IMR-90 (cell line): ENCODE results near the gene GNPTG. TPM values are rescaled to one million over a fixed set of nuclear protein-coding genes. Genes with fewer than 3 reads are reported as not detected.
A peak's percentile ranks its signal among the peaks of the same experiment; 100 is the strongest.

Source experiments
- ATAC-seq: fragments of 200-7000 bp; cut with Tn5 transposase; 2 replicates; pipeline ENCODE4 v1.9.1; 2020; ENCODE audit warnings: low read depth, mild to moderate bottlenecking, moderate library complexity
- BruUV-seq: library from RNA; stranded (reverse); fragments of 400-500 nt; replicated peaks from 2 replicates; lab custom pipeline; 2021; lab: Mats Ljungman, UMichigan
- CTCF ChIA-PET: fragments of 300-600 bp; formaldehyde crosslinking; extraction: SDS; loops from one replicate; lab custom pipeline; 2021; ENCODE audit warnings: antibody characterized with exemption; lab: Yijun Ruan, JAX
- POLR2A ChIA-PET: fragments of 300-600 bp; sonication (Branson Sonifier 250); formaldehyde crosslinking; loops from one replicate; lab custom pipeline; 2022; ENCODE audit warnings: antibody characterized with exemption; ENCODE audit not compliant: unreplicated experiment; lab: Charles Lee
- DNase-seq: peaks from one replicate; pipeline ENCODE4 v3.0.0; 2013
- H2AFZ ChIP-seq: replicated peaks from 2 replicates; pipeline ENCODE3; 2013; ENCODE audit warnings: low read length, mild to moderate bottlenecking; ENCODE audit not compliant: poor library complexity
- H2AK5ac ChIP-seq: 2 replicates; pipeline ENCODE4 v1.6.1; 2013; ENCODE audit warnings: low read depth, low read length, inconsistent platforms
- H2AK9ac ChIP-seq: replicated peaks from 2 replicates; pipeline ENCODE3; 2013; ENCODE audit warnings: mild to moderate bottlenecking, low read depth, low read length, moderate library complexity; ENCODE audit not compliant: poor library complexity
- H2BK120ac ChIP-seq: 2 replicates; pipeline ENCODE4 v1.6.1; 2013; ENCODE audit warnings: low read depth, low read length, inconsistent platforms
- H2BK15ac ChIP-seq: 3 replicates; pipeline ENCODE4 v1.6.1; 2013; ENCODE audit warnings: low read depth, low read length, inconsistent platforms
- H2BK20ac ChIP-seq: 2 replicates; pipeline ENCODE4 v1.6.1; 2013; ENCODE audit warnings: low read depth, mild to moderate bottlenecking, inconsistent platforms, low read length, moderate library complexity
- H2BK5ac ChIP-seq: 2 replicates; pipeline ENCODE4 v1.6.1; 2013; ENCODE audit warnings: mild to moderate bottlenecking, low read depth, low read length, inconsistent platforms; ENCODE audit not compliant: poor library complexity, severe bottlenecking
- H3K14ac ChIP-seq: replicated peaks from 2 replicates; pipeline ENCODE4 v1.6.1; 2013; ENCODE audit warnings: low read depth, low read length, inconsistent platforms
- H3K18ac ChIP-seq: 2 replicates; pipeline ENCODE4 v1.6.1; 2013; ENCODE audit warnings: low read depth, low read length, control low read depth
- H3K23ac ChIP-seq: 2 replicates; pipeline ENCODE4 v1.6.1; 2013; ENCODE audit warnings: low read depth, low read length, inconsistent platforms
- H3K27ac ChIP-seq: 2 replicates; pipeline ENCODE4 v1.5.1; 2013; ENCODE audit warnings: mild to moderate bottlenecking, control low read depth, low read length; ENCODE audit not compliant: insufficient read depth
- H3K27me3 ChIP-seq: 2 replicates; pipeline ENCODE4 v1.6.1; 2013; ENCODE audit warnings: low read length; ENCODE audit not compliant: control insufficient read depth, insufficient read depth
- H3K36me3 ChIP-seq: 2 replicates; pipeline ENCODE4 v1.6.1; 2013; ENCODE audit warnings: low read length, mixed read lengths; ENCODE audit not compliant: control insufficient read depth, insufficient read depth
- H3K4ac ChIP-seq: 2 replicates; pipeline ENCODE4 v1.6.1; 2013; ENCODE audit warnings: low read depth, low read length, inconsistent platforms
- H3K4me1 ChIP-seq: 2 replicates; pipeline ENCODE4 v1.6.1; 2013; ENCODE audit warnings: low read length, mixed read lengths; ENCODE audit not compliant: control insufficient read depth, insufficient read depth
- H3K4me2 ChIP-seq: 2 replicates; pipeline ENCODE4 v1.6.1; 2013; ENCODE audit warnings: low read depth, mild to moderate bottlenecking, control low read depth, low read length, moderate library complexity
- H3K4me3 ChIP-seq: 2 replicates; pipeline ENCODE4 v1.5.1; 2013; ENCODE audit warnings: low read depth, mild to moderate bottlenecking, control low read depth, low read length, moderate library complexity; ENCODE audit not compliant: insufficient read depth
- H3K56ac ChIP-seq: 2 replicates; pipeline ENCODE4 v1.6.1; 2013; ENCODE audit warnings: low read length, inconsistent platforms; ENCODE audit not compliant: insufficient read depth; ENCODE audit errors: extremely low read depth
- H3K79me1 ChIP-seq, 2 experiments: 2 replicates each; pipeline ENCODE4 v1.6.1; 2013; ENCODE audit warnings: low read length in 2 of 2, inconsistent platforms in 1 of 2, low read depth in 1 of 2
- H3K9ac ChIP-seq: 2 replicates; pipeline ENCODE4 v1.6.1; 2013; ENCODE audit warnings: low read depth, low read length, control low read depth
- H3K9me1 ChIP-seq: 2 replicates; pipeline ENCODE4 v1.6.1; 2013; ENCODE audit warnings: low read length, inconsistent platforms; ENCODE audit not compliant: insufficient read depth
- H3K9me3 ChIP-seq: 2 replicates; pipeline ENCODE4 v1.6.1; 2013; ENCODE audit warnings: low read length; ENCODE audit not compliant: control insufficient read depth, insufficient read depth
- H4K20me1 ChIP-seq: 2 replicates; pipeline ENCODE4 v1.6.1; 2013; ENCODE audit warnings: low read length, inconsistent platforms; ENCODE audit not compliant: insufficient read depth
- H4K5ac ChIP-seq: 2 replicates; pipeline ENCODE4 v1.6.1; 2013; ENCODE audit warnings: mild to moderate bottlenecking, low read depth, low read length, control low read depth
- H4K8ac ChIP-seq, 2 experiments: 2 replicates each; pipeline ENCODE4 v1.6.1; 2013; ENCODE audit warnings: low read depth in 2 of 2, low read length in 2 of 2, control low read depth in 1 of 2, inconsistent platforms in 1 of 2
- H4K91ac ChIP-seq: 2 replicates; pipeline ENCODE4 v1.6.1; 2013; ENCODE audit warnings: low read depth, low read length, inconsistent platforms; ENCODE audit not compliant: insufficient read depth
- BHLHE40 ChIP-seq: fragments of 150-350 bp; IDR thresholded peaks from 2 replicates; pipeline ENCODE4 v1.6.1; 2016; ENCODE audit warnings: mild to moderate bottlenecking, low read depth, low read length
- CHD1 ChIP-seq: IDR thresholded peaks from 2 replicates; pipeline ENCODE4 v1.6.1; 2012; ENCODE audit warnings: low read depth, low read length, improper control_type of control experiment
- CTCF ChIP-seq: conservative IDR thresholded peaks from 2 replicates; pipeline ENCODE4 v1.5.1; 2012; ENCODE audit warnings: mild to moderate bottlenecking, low read depth, low read length, improper control_type of control experiment
- ELK1 ChIP-seq: fragments of 150-350 bp; IDR thresholded peaks from 2 replicates; pipeline ENCODE4 v1.6.1; 2016; ENCODE audit warnings: low read depth, mild to moderate bottlenecking, low read length, moderate library complexity, borderline replicate concordance
- FOS ChIP-seq: fragments of 150-350 bp; IDR thresholded peaks from 2 replicates; pipeline ENCODE4 v1.6.1; 2016; ENCODE audit warnings: low read depth, low read length
- MAFK ChIP-seq: IDR thresholded peaks from 2 replicates; pipeline ENCODE4 v1.6.1; 2012; ENCODE audit warnings: low read depth, low read length, improper control_type of control experiment
- MXI1 ChIP-seq: IDR thresholded peaks from 2 replicates; pipeline ENCODE4 v1.6.1; 2012; ENCODE audit warnings: low read depth, mild to moderate bottlenecking, low read length, moderate library complexity, borderline replicate concordance
- NFE2L2 ChIP-seq: fragments of 150-350 bp; IDR thresholded peaks from 2 replicates; pipeline ENCODE4 v1.6.1; 2016; ENCODE audit warnings: low read depth, mild to moderate bottlenecking, low read length
- POLR2A ChIP-seq: IDR thresholded peaks from 2 replicates; pipeline ENCODE4 v1.6.1; 2012; ENCODE audit warnings: mild to moderate bottlenecking, low read depth, low read length
- RAD21 ChIP-seq: IDR thresholded peaks from 2 replicates; pipeline ENCODE4 v1.6.1; 2012; ENCODE audit warnings: low read length, improper control_type of control experiment
- RCOR1 ChIP-seq: IDR thresholded peaks from 2 replicates; pipeline ENCODE4 v1.6.1; 2012; ENCODE audit warnings: mild to moderate bottlenecking, low read length, improper control_type of control experiment; ENCODE audit not compliant: insufficient replicate concordance
- RFX5 ChIP-seq: IDR thresholded peaks from 2 replicates; pipeline ENCODE4 v1.8.0; 2012; ENCODE audit warnings: low read depth, mild to moderate bottlenecking, low read length, moderate library complexity
- SMC3 ChIP-seq: fragments of 150-350 bp; IDR thresholded peaks from 2 replicates; pipeline ENCODE4 v1.6.1; 2016; ENCODE audit warnings: low read depth, mild to moderate bottlenecking, antibody characterized with exemption, low read length, moderate library complexity
- USF2 ChIP-seq: fragments of 150-350 bp; IDR thresholded peaks from 2 replicates; pipeline ENCODE4 v1.6.1; 2017; ENCODE audit warnings: mild to moderate bottlenecking, antibody characterized with exemption, low read length, low read depth
- WGBS, 2 experiments: methylation state at CpG; one replicate each; pipeline versions ENCODE4 v1.1.5 to v1.1.7; 2013; ENCODE audit warnings: missing lambda C conversion rate in 2 of 2; ENCODE audit not compliant: insufficient read length in 1 of 2; ENCODE audit errors: extremely low coverage in 2 of 2; 5-methylcytosine and 5-hydroxymethylcytosine counted together
- dilution Hi-C: fragments of 300-500 bp; cut with HindIII; formaldehyde crosslinking; loops from one replicate; pipeline ENCODE4 v1.14.3; 2018; ENCODE audit warnings: low sequenced_read_pairs; ENCODE audit not compliant: unreplicated experiment
- in situ Hi-C: fragments of 300-500 bp; cut with MboI; formaldehyde crosslinking; loops from 3 replicates; pipeline ENCODE4 v1.14.3; 2019; ENCODE audit warnings: low sequenced_read_pairs, inconsistent platforms, mixed read lengths
- intact Hi-C: fragments of 100-400 bp; cut with micrococcal nuclease; formaldehyde crosslinking; loops from 2 replicates; pipeline ENCODE4 v1.10.0; 2022
- polyA plus RNA-seq, 3 experiments: library from polyadenylated mRNA; depleted of rRNA; stranded (reverse); fragments of >200 nt; gene quantifications; 2 replicates each; pipeline ENCODE4 v1.2.3, GENCODE V29; 2012; ENCODE audit warnings: low replicate concordance in 1 of 3
- total RNA-seq: library from RNA; depleted of rRNA; stranded (reverse); fragments of >200 nt; gene quantifications from 2 replicates; pipeline ENCODE4 v1.2.3, GENCODE V29; 2012

GNPTG gene
- total and polyA plus RNA-seq, 2 of the 4 experiments (the other 2 are of a cell fraction): 14.9 to 70.8 TPM

GRCh38 chr16:1366060-1366711 lies 14.5 kb downstream of the GNPTG start:
- no peak overlapping the region for H3K4ac ChIP-seq
- ATAC-seq: no peak
- CTCF ChIA-PET: no interaction called here

More at GRCh38 chr16:1366060-1366711, 14.5 kb downstream of the GNPTG start:
- H3K56ac ChIP-seq: no peak overlapping the region
- no peak overlapping the region for H4K5ac ChIP-seq
- H3K23ac ChIP-seq: no peak overlapping the region
- intact Hi-C loops (no loop called here), dilution Hi-C loops (no loop called here), in situ Hi-C loops (no loop called here)
- H3K27me3 ChIP-seq: no peaks in the 10 kb centered on the region
- no peak for DNase-seq
- no peaks in the 10 kb centered on the region for H3K9me3 ChIP-seq
- no TSS peak for BruUV-seq
- no peak for TF ChIP-seq SMC3
- no peak for TF ChIP-seq ELK1
- no peak for TF ChIP-seq RCOR1
- no peak for TF ChIP-seq RFX5
- TF ChIP-seq USF2: no peak
- TF ChIP-seq BHLHE40: no peak
- TF ChIP-seq MAFK: no peak
- no peak for TF ChIP-seq POLR2A
- no peak for TF ChIP-seq CHD1
- no peak for TF ChIP-seq CTCF
- TF ChIP-seq NFE2L2: no peak
- no peak for TF ChIP-seq FOS
- no peak for TF ChIP-seq MXI1
- no peak for TF ChIP-seq RAD21
- no peak overlapping the region for H2BK5ac ChIP-seq
- no peak overlapping the region for H3K14ac ChIP-seq
- no peak overlapping the region for H3K18ac ChIP-seq
- peaks cover 54% of the 10 kb centered on the region for H3K36me3 ChIP-seq
- no peaks in the 10 kb centered on the region for H3K4me1 ChIP-seq
- no peak overlapping the region for H4K8ac ChIP-seq
- POLR2A ChIA-PET: no interaction called here
- H3K4me3 ChIP-seq: no peak overlapping the region
- no peak overlapping the region for H2BK20ac ChIP-seq
- no peak overlapping the region for H4K91ac ChIP-seq
- no peaks in the 10 kb centered on the region for H3K9me1 ChIP-seq
- H4K20me1 ChIP-seq: peaks cover 7% of the 10 kb centered on the region; the same call in 1 of the 2 replicates
- no peak overlapping the region for H2AK5ac ChIP-seq
- 96% methylated on average over 13 of the region's 29 CpGs; no CpG with 5 or more reads in 1 of the 2 experiments for WGBS, 2 experiments
- no peak overlapping the region for H2AK9ac ChIP-seq
- H3K79me1 ChIP-seq: peaks cover 2 to 26% of the 10 kb centered on the region in 2 experiments; a peak in 3 of 4 replicates
- no peak overlapping the region for H3K27ac ChIP-seq
- H2BK15ac ChIP-seq: no peak overlapping the region
- H3K9ac ChIP-seq: no peak overlapping the region
- H2BK120ac ChIP-seq: no peak overlapping the region
- no peak overlapping the region for H3K4me2 ChIP-seq
- H2AFZ ChIP-seq: peak overlapping the region; percentile 21
